NCI-H82 treated with DMSO at 0.1 percent for 48 hours (cell line): ENCODE measurements around the gene DPM2.
A peak's percentile ranks its signal among the peaks of the same experiment; 100 is the strongest.

Source experiments
- DNase-seq: peaks from one replicate; lab custom pipeline; 2025; ENCODE audit not compliant: unreplicated experiment; lab: John Stamatoyannopoulos, UW

The DPM2 gene, protein sequence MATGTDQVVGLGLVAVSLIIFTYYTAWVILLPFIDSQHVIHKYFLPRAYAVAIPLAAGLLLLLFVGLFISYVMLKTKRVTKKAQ

DNA sequence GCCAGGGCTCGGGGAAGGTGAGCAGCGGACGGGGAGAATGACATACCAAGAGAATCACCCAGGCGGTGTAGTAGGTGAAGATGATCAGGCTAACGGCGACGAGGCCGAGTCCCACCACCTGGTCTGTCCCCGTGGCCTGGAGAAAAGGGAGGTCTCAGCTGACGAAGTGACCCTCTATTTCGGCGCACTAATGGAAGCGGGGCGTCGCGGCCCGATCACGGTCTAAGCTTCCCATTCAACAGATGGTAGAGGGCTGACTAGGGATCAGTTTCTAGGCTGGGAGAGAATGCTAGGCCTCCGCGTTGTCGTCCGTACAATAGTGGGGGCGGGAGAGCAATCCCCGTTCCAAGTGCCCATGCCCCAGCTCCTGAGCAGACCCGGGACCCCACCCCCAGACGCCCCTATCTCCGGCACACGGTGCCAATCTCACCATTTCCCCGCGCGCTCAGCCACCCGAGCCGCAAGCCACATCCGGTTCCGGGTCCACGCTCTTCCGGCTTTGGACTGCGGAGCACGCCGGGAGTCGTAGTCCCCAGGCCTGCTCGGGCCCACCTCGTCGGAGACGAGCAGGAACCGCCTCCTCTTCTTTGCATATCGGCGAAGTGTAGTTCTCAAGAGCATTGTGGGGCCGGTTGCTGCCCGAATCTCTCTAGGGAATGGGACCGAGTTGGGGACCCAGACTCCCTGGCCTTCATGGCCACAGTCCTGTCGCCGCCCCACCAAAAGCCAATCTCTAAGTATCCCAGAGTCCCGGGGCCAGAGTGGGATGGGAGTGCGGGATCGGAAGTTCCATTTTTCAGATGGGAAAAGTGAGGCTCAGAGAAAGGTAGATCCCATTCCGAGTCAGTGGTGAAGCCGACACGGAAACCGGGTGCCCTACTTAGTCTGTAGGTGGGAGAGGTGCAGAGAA lies at the start of gene DPM2:
Gene DPM2, minus strand, starts transcription at position 467 of the 910 bp plus-strand sequence. Its CDS starts 34 bp downstream, at position 433.
- DNase-seq: peak; percentile 44

DNA sequence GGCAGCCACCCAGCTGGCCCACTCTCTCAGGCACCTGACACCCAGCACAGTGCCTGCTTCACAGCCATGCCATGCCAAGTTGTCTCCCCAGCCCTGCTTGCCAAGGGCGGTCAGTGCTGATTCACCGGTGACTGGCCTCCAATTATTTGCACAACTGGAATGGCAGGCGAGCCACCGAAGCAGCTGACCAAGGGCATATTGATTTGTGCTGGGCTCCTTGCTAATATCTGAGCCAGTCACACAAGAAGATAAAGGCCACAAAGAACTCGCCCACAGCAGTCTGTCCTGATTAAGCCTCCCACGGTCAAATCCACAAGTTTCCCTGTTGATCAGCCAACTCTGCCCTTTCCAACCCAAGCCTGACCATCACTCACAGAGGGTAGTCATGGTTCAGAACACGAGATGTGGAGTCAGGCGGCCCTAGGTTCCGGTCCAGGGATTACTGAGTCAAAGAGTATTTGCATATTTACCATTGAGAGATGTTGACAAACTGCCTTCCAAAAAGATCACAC lies 49.5 kb upstream of the DPM2 start:
- DNase-seq: no peak

DNA sequence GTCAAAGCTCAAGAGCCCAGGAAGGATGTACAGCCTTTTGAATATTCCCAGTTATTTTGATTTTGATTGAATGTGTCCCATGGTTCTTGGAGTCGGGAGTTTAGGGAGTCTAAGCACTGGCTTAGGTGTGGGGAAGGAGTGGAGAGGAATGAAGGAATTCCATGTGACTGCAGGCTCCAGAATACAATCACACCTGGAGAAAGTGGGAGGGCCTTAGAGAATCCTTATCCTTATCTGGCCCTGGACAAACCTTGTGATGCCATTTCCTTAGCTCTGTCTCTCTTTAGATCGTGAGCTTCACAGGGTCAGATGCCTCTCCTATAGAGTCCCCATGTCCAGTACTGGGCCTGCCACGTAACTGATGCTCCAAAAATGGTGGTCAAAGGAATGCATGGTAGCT lies 47.4 kb upstream of the DPM2 start:
- DNase-seq: no peak

DNA sequence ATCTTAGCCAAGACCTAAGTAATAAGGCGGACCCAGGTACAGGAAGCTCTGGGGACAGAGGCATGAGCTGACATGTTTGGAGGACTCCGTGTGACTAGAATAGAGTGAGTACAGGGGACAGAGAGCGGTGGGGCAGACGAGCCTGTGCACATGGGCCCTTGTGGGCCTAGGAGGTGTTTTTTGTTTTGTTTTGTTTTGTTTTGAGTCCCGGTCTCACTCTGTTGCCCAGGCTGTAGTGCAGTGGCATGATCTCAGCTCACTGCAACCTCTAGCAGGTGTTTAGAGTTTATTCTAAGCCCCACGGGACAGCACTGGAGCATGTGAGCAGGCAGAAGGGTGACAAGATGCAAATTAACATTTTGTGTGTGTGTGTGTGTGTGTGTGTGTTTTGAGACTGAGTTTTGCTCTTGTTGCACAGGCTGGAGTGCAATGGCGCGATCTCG lies 46.2 kb upstream of the DPM2 start:
- DNase-seq: no peak

DNA sequence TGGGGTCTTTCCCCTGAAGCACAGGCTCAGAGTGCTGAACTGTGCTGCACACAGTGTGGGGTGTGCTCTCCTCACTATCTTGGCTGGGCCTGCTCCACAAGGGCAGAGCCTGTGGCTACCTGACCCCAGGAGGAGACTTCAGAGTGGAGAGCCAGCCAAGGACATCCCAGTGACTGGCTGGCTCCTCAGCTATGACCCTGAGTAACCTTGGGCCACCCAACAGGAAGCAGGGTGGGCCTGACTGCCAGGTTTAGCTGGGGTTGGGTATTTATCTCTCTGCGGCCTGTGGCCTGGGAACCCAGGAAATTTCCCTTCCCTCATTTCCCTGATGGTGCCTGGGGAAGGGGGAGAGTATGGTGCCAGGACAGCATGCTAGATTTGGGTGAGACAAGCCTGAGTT lies 45.3 kb upstream of the DPM2 start:
- DNase-seq: no peak

DNA sequence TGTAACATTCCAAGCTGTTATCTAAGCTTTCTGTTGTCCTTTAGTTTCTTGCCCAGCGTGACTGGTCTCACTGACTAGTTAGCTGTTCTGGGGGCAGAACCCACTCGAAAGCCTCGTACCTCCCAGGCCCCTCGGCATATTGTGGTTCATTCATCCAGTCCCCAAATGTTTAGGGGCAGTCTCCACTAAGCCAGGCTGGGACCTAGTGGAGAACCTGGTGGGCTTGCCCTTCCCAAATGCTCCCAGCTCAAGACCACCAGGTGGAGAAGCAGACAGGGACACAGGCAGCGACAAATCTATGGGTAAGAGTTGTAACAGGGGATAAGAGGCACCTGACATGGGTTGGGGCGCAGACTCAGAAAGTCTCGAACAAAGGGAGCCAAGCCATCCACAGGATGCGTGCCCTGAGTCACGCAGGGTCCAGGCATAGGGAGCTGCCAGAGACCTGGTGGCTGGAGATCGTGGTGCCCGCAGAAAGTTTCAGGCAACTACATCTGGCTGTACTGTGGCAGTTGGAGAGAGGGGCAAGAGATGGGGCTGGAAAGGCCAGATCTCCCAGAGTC lies 44.0 kb upstream of the DPM2 start:
- DNase-seq: no peak

DNA sequence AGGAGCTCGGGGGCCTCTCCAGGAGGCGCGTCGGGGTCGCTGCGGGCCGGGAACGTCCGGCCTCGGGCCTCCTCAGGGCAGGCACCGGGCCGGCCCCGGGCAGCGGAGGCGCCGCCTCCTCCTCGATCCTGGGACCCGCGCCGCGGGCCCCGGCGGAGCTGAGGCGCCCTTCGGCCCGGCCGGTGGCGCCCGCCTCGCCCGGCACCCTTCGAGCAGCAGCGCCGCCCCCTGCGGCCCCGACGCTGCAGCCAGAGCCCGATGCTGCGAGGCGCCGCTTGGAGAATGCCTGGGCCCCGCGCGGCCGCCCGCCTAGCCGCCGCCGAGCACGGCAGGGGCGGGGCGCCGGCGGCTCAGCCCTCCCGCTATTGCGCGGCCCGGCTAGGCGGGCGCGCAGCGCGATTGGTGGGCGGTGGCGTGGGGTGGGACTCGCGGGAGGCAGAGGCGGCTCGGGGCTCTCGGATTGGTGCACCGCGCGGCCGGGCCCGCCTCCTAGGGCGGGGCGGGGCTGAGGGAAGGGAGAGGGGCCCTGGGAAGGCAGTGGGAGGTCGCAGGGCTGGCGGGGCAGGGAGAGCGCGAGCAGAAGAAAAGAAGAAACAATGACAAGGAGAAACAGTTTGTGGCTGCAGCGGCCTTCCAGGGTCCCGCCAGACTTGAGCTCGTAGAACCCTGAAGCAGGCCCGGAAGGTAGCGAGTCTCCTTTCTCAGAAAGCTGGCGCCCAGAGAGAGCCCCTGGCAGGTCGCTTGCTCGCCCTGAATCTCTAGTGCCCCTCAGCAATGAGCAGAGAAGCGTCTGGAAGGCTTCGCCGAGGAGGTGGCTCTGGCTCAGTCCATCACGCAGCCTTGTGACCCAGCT lies 43.3 kb upstream of the DPM2 start, which contains the start of gene EEIG1:
Gene EEIG1, minus strand, starts transcription at position 284 of the 853 bp plus-strand sequence. CDS start 852 bp downstream, outside the sequence.
- DNase-seq: peak; percentile 67

DNA sequence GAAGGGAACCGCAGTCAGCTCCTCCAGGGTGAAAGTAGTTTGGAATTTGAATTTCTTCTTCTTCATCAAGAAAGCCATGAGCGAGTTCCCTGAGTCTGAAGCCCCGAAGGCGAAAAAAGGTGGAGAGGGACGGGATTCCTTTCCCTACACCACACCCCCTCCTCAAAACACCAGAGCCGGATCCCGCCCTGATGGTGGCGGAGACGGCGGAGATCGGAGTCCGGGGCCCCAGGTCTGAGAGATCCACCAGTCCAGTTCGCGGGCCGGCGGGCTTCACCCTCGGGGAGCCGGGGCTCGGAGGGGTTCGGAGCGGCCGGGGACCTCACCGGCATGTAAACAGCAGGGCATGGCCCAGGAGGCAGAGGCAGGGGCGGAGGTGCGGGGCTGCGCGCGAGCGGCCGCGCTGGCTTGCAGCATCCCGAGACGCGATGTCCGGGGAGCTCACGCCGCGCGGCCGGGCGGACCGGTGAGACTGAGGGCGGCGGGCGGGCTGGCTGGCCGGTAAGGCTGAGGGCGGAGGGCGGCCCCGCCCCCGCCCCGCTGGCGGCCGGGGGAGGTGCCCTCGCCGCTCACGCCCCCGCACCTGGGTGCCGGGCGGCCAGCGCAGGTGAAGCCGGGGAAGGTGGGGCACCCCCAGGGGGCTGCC lies 42.5 kb upstream of the DPM2 start:
- DNase-seq: no peak

DNA sequence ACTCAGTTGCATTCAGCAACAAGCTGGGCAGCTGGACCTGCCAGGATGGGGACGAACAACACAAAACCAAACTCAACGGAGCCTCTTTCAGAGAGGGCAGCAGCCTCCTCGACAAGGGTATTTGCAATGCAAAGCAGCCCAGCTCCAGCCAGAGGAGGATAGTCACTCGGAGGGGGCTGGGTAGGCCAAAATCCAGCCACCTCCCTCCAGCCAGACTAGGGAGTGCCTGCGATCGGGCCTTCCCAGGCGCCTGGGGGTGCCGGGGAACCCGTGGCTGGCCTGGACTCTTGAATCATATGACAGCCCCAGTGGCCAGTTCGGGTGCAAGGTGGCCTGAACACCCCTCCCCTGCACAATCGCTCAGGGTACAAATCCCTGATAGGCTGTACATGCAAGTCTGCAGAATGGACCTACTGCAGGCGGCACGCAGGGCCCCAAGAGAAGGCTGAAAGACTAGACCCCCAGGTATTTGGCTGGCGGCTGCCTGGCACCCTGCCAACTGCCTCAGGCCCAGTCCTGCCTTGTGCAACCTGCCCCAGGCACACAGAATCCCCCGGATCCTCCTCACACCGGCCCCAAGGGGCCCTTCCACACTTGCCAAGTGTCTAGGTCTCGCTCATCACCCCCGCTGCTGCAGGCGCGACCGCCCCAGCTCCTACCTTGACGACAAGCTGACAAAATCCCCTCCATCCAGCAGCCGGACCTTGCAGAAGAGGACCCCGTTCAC lies 41.8 kb upstream of the DPM2 start:
- no peak for DNase-seq

DNA sequence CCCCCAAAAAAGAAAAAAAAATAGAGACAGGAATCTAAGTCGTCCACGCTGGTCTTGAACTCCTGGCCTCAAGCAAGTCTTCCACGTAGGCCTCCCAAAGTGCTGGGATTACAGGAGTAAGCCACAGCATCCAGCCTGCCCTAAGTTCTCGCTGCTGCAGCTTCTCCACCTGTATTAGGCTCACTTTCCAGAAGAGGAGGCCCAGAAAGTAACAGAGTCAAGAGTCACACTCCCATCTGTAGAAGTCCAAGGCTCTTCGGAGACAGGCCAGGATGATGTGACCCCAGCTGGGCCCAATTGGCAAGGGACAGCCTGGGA lies 41.3 kb upstream of the DPM2 start:
- no peak for DNase-seq

DNA sequence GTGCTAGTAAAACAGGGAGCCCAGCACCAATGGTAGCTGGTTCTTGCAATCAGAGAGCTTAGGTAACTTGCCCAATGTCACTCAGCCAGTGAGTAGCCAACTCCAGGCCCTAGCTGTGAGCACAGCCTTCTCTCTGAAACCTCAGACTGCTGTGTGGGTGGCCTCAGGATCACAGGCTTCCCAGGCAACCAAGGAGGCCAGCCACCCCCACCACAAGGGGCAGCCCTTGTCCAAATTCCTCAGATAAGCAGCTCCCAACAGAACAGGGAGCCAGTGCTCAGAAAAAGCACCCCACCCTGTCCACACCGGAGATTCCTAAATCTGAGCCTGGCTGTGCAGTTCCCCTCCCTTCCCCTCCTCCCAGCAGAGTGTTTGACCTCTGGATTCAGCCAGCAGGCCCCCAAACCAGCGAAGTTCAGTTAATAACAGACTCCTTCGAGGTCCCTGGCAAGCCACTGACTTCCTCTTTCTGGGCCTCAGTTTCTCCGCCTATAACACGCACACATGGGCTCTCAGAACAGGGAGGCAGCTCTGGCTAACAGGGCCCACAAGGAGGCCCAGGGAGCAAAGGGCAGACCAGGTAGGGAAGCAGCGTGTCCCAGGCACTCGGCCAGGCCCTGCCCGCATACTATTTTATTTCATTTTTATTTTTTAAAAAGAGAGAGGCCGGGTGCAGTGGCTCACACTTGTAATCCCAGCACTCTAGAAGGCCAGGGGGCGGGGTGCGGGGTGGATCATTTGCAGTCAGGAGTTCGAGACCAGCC lies 40.4 kb upstream of the DPM2 start:
- no peak for DNase-seq

DNA sequence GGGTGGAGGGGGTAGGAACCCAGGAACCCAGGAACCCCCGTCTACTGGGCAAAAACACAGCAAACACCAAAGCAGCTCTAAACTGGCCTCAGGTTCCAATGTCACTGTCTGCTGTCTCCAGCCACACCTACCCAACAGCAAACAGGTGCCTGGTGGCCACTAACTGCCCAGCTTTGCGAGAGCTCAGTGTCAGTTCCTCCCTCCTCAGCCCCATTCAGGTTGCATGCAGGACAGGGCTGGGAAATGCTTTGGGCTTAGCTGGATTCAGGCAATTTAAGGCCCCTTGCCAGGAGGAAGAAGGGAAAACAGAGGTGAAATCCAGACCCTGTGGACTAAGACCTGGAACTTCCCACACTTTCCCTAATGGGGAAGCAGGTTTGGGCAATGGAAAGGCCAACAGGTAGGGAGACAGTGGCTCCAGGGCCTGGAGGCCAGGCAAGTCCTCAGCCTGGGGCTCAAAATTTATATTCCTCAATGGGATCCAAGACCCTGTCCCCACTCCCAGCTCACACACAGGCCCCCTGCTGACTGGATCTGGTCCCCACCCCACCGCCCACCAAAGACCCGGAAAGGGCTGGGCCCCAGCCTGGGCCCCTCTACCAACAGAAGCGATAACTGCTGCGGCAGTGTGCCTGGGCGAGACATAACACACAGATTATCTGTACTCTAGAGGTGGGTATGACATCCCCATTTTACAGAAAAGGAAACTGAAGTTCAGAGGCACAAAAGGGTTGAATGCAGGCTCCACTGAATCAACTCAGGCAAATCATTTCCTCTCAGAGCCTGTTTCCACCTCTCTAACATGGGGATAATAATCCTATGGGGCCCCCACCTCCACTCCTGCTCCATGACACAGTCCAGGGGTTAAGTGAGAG lies 39.6 kb upstream of the DPM2 start:
- no peak for DNase-seq

DNA sequence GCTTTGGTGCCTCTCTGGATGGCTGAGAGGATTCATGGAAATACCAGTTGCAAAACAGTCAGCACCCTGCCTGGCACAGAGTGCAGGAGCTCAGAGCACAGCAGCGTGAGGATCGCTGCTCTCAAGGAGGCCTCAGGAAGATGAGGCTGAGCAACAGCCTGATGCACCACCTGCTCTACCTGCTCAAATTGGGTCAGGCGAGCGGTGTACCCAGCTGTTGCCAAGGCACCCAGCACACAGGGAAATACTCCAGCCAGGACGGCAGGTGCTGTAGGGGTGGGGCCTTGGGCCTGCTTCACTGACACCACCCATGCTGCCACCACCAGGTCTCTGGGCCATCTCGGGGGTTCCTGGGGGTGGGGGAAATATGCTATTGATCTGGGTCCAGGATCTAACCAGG lies 38.8 kb upstream of the DPM2 start:
- no peak for DNase-seq

DNA sequence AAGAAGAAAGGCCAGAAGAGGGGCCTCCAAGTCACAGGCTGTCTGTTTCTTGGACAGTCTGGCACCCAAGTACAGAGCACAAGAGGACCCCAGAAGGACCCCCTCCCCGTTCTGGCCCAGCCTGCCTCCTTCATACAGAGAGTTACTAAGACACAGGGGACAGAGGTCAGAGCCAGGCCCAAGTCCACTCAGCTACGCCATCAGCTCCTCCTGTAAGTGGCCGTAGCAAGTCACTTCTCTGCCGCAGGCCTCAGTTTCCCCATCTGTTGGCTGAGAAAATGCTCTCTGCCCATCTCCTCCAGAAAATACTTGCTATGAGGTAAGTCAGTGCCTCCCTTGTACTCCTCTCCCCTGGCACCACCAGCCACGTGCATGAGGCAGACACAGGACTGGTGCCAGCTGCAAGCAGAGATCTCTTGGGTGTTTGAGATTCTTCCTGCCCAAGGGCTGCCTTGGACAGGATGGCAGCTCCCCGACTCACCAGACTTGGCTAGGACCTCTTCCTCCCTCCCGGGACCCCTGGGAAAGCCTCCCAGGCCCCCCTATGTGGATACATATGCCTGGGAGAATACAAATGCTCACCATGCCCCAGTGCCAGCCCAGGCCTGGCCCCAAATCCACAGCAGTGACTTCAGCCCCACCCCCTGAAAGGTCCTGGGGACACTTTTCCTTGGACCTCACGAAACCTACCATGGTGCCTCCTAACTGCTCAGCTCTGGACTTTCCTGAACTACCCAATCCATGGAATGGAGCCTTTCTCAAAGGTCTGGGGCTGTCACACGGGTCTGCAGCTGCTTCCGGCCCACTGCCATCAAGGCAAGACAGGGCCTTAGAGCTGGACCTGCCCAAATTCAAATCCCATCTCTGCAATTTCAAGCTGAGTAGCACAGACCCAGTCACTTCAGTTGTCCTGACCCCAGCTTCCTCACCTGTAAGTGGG lies 38.0 kb upstream of the DPM2 start:
- no peak for DNase-seq

DNA sequence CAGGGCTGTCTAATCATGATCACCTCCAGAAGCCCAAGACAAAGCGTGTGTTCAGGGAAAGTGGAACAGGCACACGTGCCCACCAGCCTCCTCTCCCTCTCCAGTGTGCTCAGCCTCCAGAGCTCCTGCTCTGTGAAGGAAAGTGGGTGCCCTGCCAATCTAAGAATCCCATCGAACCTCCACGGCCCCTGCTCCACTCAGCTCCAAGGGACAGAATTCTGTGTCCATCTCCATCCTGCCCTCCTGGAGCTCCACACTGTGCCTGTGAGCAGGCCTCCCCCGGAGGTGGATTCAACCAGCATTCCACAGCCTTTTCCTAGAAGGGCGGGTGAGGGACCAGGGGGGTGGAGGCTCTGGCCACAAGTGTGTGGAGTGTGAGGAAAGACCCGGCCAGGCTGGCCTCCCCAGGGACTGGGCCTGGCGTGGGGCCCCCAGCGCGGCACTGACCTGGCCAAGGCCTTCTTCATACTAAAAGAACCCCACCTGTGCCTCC lies 37.2 kb upstream of the DPM2 start:
- DNase-seq: no peak

DNA sequence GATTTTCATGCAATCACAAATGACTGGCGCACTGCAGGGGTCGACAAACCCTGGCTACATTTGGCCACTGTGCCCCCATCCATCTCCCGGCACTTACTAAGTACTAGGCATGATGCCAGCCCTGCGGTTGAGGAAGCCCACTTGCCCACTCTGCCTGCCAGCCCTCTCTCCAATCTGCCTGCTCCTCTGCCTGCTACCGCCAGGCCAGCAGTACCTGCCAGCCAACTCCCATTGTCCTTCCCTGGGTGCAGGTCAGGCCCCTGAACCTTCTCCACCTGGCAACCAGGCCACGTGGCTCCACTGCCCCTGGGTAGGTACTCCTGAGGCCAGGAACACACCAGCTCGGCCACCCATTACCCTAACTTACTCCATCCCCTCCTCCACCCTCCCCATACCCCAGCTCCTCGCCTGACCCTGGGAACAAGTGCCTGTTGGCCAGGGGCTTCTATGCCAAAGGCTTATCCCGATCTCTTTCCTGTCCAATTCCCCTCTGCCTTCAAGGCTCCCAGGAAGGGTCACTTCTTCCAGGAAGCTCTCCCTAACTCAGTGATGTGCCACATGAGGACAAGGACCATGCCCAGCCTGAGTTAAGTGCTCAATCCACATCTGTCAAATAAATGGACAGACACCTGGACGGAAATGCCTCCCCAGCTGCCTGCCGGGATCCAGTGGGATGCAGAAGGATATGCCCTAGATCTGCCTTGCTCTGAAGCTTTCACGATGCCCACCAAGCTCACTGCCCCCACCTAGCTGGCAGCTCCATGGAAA lies 36.5 kb upstream of the DPM2 start:
- DNase-seq: no peak
